Stimulated activated CD4-positive, alpha-beta T cell treated with anti-CD3 and anti-CD28 coated beads, Interleukin-2, amount 100 ng/mL, for 4 hours (primary cell): ENCODE measurements around the gene FRMPD4.

Experiments used
- DNase-seq: peaks from one replicate; pipeline ENCODE4 v3.0.0-alpha.2; 2020; ENCODE audit warnings: low read depth

FRMPD4 gene

DNA sequence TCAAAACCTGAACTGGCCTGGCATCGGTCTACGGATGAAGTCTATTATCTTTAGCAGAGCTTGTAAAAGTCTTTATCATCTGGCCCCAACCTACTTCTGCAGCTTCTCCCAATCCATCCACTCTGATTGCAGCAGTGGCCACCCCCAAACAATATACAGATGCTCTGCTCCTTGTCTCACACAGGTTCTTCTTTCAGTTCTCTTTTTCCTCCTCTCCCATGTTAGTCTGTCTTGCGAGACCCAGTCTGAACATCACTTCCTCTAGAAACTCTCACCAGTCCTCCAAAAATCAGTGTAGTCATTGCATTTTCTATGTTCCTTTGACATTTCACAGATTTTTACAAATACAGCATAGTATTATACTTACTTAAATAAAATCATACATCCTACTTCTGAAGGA is 163.0 kb downstream of the FRMPD4 start:
- DNase-seq, result no peak

- no peak for DNase-seq
These were observed 166.0 kb downstream of the FRMPD4 start for GRCh38 chrX:12304261-12304660.

GRCh38 chrX:12307961-12308360 is 169.7 kb downstream of the FRMPD4 start:
- no peak for DNase-seq

GRCh38 chrX:12308420-12308819 is 170.1 kb downstream of the FRMPD4 start:
- no peak for DNase-seq

DNA sequence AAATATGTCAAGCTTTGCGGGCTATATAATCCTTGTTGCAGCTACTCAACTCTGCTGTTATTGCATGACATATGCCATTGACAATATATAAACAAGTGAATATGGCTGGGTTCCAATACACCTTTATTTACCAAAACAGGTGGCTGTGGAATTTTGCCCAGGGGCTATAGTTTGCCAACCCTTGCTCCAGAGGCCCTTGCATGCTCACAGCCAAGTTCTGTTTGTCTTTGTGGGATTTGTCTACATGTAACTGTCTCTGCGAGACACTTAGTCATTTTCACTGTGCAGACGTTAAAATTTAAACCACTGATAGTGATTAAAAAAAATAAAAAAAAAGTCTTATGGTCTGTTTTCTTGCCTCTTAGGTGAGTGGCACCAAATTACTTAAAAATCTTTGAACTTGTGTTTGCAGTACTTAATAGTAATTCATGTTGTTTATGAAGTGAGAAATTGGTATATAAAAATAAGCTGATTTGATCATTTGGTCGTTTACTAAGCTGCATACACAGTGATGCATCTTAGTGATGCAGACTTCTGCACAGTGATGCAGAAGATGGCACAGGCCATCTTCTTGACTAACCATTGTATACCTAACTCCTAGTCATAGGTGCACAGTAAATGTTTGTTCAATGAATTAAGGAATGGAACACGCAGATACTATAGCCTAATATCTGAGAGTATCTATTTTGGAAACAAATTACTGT is 170.9 kb downstream of the FRMPD4 start:
- DNase-seq, result no peak

DNA sequence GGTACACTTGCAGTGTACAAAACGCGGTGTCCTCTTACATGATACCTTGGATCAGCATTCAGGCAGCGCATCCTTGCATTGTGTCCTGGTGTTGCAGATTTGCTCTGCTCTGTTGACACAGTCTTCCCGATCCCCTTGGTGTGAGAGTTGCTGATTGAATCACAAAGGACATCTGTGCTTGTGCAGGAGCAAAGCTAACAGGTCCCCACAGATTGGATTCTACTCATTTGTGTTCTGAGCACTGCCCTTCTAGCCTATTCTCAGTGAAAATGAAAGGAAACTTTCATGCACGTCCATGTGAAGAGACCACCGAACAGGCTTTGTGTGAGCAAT is 171.4 kb downstream of the FRMPD4 start:
- no peak for DNase-seq

DNA sequence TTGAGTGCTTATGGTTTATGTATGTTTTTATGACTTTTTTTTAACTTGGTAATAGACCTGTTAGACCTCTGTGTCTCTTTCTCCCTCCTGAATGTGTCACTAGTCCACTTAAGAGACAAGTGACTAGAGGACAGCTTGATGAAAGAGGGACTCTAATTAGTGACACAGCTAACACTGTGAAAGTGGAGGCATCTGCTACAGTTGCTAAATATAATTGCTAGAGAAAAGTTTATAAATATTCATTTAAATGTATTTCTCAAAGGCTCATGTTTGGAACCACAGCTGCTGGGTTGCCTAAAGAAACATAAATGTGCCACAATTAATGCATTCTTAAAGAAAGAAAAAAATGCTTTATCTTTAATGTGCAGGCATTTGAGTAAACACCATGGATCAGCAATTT is 176.4 kb downstream of the FRMPD4 start:
- no peak for DNase-seq

DNA sequence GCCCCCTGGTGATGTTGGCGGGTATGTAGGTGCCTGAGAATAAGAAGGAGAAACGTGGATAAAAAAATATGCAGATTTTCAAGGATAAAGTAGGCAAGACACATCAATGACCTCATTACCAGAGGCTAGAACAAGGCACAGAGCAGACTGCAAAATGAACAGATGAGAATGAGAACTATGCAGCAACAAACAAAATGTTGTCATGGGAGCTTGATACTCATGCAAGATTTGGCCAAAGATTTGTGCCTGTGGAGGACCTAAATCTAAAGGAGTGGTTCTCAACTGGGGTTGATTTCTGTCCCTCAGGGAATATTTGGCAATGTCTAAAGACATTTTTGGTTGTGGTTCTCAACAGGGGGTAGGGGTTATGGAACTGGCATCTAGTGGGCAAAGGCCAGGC is 177.3 kb downstream of the FRMPD4 start:
- DNase-seq, result no peak

- no peak for DNase-seq
These were observed 180.8 kb downstream of the FRMPD4 start for GRCh38 chrX:12319003-12319519.

DNA sequence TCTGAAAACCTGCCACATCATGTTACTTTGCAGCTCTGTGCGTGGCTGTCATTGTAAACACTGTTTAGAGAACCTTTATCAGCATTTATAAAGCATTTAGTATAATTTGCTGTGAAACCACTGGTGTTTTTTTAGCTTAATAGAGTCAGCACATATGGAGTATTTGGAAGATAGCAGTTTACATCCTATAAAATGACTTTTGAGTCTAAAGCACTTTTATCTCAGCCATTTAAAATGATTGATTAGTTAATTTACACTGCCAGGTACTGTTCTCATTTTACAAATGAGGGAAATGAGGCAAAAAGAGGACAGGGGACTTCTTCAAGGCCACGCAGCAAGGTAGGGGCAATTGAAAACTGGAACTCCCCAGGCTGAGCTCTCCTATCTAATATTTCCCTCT is 181.7 kb downstream of the FRMPD4 start:
- no peak for DNase-seq

GRCh38 chrX:12322031-12322430 is 183.8 kb downstream of the FRMPD4 start:
- no peak for DNase-seq

DNA sequence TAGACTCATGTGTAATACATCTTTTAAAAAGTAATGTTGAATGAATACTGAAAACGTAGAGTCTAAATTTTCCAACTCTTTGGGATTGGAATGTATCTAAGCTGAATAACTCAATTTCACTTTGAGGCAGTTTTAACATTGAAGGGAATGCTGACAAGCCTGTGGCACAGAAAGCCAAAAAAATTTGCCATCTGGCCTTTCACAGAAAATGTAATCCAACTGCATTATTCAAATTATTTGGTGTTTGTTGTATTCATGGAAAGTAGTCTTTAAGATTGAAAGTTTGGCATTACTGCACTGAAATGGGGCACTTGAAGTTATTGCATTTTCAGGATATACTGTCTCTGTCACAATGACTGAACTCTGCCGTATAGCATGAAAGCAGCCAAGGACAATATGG is 186.9 kb downstream of the FRMPD4 start:
- DNase-seq, result no peak

- no peak for DNase-seq
These were observed 189.6 kb downstream of the FRMPD4 start for GRCh38 chrX:12327836-12328235.

DNA sequence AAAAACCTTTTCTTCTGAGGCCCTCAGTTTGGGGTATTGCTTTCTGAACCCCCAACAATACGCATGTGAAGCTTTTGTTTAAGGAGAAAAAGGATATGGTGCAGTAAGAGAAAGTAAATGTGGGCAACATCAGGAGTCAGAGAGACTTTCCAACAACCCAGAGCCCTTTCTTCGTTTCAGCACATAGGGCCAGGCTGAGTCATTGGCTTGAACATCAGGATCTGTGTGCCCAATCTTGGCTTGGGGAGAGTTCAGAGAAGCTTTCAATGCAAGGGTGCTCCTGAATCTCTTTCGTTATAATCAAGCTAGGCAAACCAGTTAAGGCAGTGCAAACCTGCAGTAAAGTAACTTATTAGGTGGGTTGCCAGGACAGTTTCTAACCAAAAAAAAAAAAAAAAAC is 191.2 kb downstream of the FRMPD4 start:
- DNase-seq, result no peak

DNA sequence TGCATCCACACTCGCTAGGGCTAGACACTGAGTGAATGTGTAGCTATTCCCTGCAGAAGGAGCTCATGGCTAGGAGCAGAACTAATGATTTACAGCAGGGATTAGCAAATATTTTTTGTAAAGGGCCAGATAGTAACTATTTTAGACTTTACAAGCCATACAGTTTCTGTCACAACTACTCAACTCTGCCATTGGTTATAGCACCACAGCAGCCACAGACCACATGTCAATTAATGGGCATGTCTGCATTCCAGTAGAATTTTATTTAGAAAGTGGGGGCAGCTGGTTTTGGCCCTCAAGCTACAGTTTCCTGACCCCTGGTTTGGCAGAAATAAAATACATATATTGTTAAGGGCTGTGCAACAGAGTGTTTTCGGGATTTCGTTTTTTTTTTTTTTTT is 192.6 kb downstream of the FRMPD4 start:
- DNase-seq, result no peak

DNA sequence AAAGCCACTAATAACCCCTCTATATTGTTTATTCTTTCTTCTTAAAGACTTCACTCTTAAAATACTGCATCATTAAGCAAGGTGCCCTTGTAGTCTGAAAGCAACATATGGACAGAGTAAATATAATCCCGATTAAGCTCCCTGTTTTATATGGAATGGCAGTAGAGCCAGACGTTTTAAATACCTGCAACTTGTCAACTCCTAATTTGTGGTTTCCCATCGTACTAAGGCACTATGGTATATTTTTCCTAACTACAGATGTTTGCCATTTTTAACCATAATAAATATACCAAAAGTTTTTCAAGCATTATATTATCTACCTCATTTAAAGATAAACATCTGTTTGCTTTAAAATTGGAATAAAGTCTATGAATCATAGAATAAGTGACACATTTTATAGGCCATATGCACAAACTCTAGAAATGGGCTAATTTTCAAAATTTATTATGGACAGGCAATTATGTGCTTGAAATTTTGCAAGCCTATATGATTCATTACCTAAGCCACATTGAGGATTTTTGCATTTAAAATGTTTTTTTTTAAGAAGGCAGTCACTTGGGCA is 194.6 kb downstream of the FRMPD4 start:
- no peak for DNase-seq

DNA sequence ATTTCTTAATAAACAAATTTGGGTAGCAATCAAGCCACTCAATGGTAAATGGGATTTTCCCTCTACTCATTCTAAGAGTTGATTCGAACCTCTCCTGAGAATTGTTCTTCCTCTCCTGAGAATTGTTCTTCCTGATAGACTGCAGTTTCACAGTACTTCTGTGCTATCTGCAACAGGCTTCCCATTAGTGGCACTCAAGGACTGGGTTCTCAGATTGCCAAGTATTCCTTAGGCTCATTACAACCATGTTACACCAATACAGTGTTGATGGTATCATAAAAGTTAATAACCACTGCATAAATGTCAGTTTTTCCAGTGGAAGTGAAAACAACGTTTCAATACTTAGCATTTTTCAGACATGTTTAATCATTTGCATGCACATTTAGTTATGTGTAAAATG is 201.6 kb downstream of the FRMPD4 start:
- no peak for DNase-seq

GRCh38 chrX:12344954-12345353 is 206.7 kb downstream of the FRMPD4 start:
- DNase-seq, result no peak

GRCh38 chrX:12349201-12349600 is 210.9 kb downstream of the FRMPD4 start:
- no peak for DNase-seq

GRCh38 chrX:12352922-12353321 is 214.6 kb downstream of the FRMPD4 start:
- DNase-seq, result no peak

DNA sequence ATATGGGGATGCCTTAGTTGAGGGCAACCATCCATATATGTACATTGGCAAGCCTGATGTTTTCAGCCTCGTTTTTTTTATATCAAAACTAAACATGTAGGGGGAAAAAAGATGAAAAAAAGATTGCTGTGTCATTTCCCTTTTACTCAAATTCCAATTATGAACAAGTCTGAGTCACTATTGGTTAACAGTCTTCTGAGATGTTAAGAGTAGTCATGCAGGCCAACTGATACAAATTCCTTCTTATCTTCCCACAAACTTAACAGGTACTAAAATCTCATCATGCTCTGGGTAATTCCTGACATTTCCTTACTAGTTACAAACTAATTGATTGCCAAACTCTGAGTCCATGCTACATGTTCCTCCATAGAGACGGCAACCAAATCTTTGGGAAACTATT is 222.1 kb downstream of the FRMPD4 start:
- DNase-seq, result no peak

DNA sequence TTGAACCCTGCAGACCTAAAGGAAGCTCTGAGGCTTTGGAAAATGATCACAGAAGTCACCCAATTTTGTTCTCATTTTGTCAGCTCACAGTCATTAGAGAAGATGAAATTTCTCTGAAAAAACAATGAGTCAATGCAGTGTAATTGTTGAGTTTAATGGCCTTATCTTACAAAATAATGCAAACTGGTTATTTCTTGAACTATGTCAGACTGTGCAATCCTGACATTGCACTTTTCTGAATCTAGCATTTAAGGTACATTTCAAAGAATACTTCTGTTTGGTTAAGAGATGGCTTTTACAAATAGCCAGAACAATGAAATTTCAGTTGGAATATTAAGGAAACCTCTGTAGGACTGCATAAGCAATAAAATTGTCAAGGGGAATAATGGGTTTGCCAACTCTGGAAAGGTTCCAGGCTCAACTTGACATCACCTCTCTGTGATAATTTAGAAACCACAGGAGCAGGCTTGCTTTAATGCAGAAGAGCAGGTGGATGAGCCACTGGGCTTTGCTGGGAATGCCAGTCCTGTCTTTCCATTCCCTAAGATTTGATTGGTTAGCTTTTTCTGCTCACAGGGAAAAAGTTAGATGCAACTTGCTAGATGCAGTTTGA is 222.8 kb downstream of the FRMPD4 start:
- DNase-seq, result no peak

GRCh38 chrX:12363216-12363615 is 224.9 kb downstream of the FRMPD4 start:
- DNase-seq, result no peak

DNA sequence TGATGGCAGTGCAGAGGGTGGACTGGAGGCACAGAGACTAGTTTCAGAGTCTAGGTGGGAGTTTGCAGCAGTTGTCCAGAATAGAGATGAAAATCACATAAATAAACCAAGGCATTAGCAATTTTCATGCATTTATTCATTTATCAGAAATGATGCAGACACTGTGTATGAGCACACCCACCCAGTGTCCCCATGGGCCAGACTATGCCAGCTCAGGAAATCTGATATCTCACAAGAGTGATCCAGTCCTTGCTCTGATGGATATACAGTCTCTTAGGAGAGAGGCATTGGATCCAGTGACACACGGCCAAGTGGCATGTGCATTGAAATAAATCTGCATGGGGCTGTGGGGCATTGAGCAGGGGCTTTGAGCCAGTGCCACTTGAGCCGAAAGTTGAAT is 228.2 kb downstream of the FRMPD4 start:
- DNase-seq, result no peak
